Activated CD4-positive, alpha-beta T cell treated with anti-CD3 and anti-CD28 coated beads, Interleukin-2, Interleukin-4, amounts not matched to agents 100 ng/mL and 50 ng/mL, durations not matched to agents 16 hours and 8 hours (primary cell): ENCODE results near the gene MS4A5.

ENCODE experiments used
- DNase-seq: peaks from one replicate; pipeline ENCODE4 v3.0.0-alpha.2; 2020; ENCODE audit warnings: low spot score

Gene MS4A5

DNA sequence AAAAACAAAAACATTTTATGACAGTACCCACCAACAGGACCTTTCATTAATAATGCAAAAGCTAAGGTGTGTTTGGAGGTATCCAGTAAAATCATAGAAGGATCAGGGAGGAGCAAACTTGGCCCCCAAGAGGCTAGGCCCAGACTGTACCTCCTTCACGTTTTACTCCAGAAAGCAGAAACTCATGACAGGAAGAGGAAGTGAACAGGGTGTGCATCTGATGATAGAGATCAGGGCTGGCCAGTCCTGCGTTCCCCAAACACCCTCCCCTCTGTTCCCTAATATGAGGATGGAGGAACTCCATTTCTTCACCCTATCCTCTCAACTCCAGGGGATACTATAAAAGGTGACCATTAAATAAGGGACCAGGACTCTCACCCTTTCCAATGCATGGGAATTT, 53.0 kb downstream of the MS4A5 start:
- no peak for DNase-seq

DNA sequence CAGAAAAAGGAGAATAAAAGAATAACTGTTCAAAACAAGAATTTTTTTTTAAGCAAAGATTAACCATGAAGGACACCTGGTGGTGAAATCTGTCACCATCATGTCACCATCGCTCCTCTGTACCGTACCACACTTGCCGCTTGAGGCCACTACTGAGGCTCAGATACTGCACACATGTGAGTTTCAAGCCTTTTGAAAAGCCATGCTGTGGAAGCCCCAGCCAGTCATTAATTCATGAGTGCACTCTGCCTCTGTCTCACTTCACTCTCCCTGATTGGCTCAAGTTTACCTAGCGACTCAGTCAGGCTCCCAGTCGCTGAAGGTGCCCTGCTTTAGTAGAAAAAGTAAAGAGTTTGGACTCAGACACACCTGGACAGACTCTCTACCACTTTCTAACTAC, 56.6 kb downstream of the MS4A5 start:
- peak; percentile 23 for DNase-seq

DNA sequence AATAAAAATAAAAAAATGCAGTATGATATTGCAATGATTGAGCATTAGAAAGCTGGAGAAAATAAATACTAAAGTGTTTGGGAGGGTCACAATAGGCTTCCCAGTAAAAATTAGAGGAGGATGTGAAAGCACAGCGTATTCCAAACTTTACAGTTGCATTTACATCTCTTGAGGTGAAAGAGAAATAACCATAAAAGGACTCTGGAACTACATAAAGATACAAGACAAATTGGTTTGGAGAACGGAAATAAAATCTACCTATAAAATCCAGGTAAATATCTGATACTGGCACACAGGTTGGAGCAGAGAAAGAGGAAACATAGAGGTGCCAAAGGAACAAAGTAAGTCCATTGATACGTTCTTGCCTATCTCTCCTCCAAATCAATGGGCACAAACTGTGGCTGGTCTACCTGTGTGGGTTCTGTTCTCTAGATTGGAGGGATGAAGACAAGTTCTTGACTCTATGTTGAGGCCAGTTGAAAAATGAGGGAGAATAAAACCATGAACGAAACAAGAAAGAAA, 63.2 kb downstream of the MS4A5 start, which contains the start of gene MS4A12:
TSS of gene MS4A12 (plus strand) at position 291 of the 522 bp plus-strand sequence. CDS start 4,541 bp downstream, outside the sequence.
- no peak for DNase-seq

DNA sequence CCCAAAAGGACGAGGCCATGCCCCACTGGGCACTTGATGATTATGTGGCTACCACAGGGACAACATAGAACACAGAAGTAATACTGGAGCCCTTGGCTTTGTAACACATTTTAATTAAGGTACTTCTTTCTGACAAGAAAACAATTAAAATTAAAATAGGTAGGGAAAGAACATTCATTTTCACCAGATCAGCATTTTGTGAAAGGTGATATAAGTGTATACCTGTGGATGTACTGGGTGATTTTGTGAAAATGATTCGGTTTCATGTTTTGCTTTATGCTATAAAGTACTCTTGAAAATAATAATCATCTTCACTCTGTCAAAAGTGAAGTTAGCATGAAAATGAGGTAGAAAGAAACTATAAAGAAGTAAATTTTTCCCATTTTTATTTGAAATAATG, 64.1 kb downstream of the MS4A5 start:
- DNase-seq, result no peak
